Colonic mucosa (tissue), 4 donors: ENCODE data around the gene AUTS2. TPM values are rescaled to one million over a fixed set of nuclear protein-coding genes. Genes with fewer than 3 reads are reported as not detected.

Source experiments
- DNase-seq: peaks from one replicate; pipeline ENCODE4 v3.0.0-alpha.2; 2020
- H3K27ac ChIP-seq: fragments of 200-600 bp; one replicate; pipeline ENCODE4 v1.8.0; 2021
- H3K27me3 ChIP-seq: fragments of 200-600 bp; one replicate; pipeline ENCODE4 v1.8.0; 2021
- H3K36me3 ChIP-seq: fragments of 200-600 bp; one replicate; pipeline ENCODE4 v1.8.0; 2021
- H3K4me1 ChIP-seq: fragments of 200-600 bp; one replicate; pipeline ENCODE4 v1.8.0; 2021; ENCODE audit warnings: mild to moderate bottlenecking
- H3K4me3 ChIP-seq: fragments of 200-600 bp; one replicate; pipeline ENCODE4 v1.8.0; 2021
- H3K9ac ChIP-seq, 2 donors: one replicate each; pipeline ENCODE4 v1.7.0; 2013; ENCODE audit warnings: control low read depth in 2 of 2, low read depth in 2 of 2, low read length in 2 of 2
- H3K9me3 ChIP-seq: fragments of 200-600 bp; one replicate; pipeline ENCODE4 v1.8.0; 2021
- intact Hi-C: fragments of 100-400 bp; cut with DNase I; formaldehyde crosslinking; loops from one replicate; pipeline ENCODE4 v1.14.1; 2022
- total RNA-seq, 2 donors: library from RNA; stranded (reverse); fragmentation: NEBNext Ultra II Directional in 1 of 2; extraction: Animal tissue kit (Norgen Biotek cat#: 25700) in 1 of 2; gene quantifications; one replicate each; pipeline ENCODE4 v1.2.1, GENCODE V29; 2021
- TF ChIP-seq, protein P1 (sequence below): fragments of 200-600 bp; IDR thresholded peaks from one replicate; pipeline ENCODE4 v1.8.0; 2022; ENCODE audit warnings: antibody characterized with exemption, mild to moderate bottlenecking
- donor health status: healthy.
- donor health status: DM: no; HTN: no; CAD: no.
- donor health status: DM: no; HTN: no; CAD: no.

The AUTS2 gene
- total RNA-seq, 2 donors from 2014 or later, result 39.8 to 42.3 TPM

- TF ChIP-seq, protein P1, sequence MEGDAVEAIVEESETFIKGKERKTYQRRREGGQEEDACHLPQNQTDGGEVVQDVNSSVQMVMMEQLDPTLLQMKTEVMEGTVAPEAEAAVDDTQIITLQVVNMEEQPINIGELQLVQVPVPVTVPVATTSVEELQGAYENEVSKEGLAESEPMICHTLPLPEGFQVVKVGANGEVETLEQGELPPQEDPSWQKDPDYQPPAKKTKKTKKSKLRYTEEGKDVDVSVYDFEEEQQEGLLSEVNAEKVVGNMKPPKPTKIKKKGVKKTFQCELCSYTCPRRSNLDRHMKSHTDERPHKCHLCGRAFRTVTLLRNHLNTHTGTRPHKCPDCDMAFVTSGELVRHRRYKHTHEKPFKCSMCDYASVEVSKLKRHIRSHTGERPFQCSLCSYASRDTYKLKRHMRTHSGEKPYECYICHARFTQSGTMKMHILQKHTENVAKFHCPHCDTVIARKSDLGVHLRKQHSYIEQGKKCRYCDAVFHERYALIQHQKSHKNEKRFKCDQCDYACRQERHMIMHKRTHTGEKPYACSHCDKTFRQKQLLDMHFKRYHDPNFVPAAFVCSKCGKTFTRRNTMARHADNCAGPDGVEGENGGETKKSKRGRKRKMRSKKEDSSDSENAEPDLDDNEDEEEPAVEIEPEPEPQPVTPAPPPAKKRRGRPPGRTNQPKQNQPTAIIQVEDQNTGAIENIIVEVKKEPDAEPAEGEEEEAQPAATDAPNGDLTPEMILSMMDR, result no peak
- Histone ChIP-seq H3K27ac (no peak overlapping the region), H3K4me1 (no peaks in the 10 kb centered on the region)
Measured at GRCh38 chr7:70529914-70530585, 931.8 kb downstream of the AUTS2 start.

GRCh38 chr7:70533614-70534013, 935.3 kb downstream of the AUTS2 start:
- no peak overlapping the region for H3K9ac ChIP-seq

More at GRCh38 chr7:70529914-70530585, 931.8 kb downstream of the AUTS2 start:
- DNase-seq, result no peak
- Histone ChIP-seq H3K9me3 (no peaks in the 10 kb centered on the region), H3K27me3 (no peaks in the 10 kb centered on the region), H3K4me3 (no peak overlapping the region), H3K9ac (no peak overlapping the region), H3K36me3 (no peaks in the 10 kb centered on the region)
- intact Hi-C loops, result no loop called here

DNA sequence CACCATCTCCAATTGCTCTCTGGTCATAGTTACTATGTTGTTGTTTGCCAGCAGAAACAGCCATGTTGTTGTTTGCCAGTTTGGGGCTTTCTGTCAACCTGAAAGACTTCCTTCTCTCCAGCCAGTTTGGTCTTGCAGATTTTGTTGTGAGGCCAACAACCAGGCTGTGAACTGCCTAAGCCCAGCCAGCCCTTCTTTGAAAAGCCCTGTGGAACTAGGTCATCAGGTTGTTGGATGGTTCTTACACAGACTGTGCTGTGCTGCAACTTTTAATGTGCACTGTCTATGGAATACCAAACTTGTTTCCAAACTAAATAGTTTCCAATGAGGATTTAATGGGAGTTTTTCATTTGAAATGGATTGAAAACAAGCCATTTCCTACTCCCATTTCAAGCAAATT, 940.9 kb downstream of the AUTS2 start:
- H3K9ac ChIP-seq, result no peak overlapping the region
- H3K9me3 ChIP-seq, result no peaks in the 10 kb centered on the region
- H3K4me1 ChIP-seq, result no peaks in the 10 kb centered on the region
- no peaks in the 10 kb centered on the region for H3K36me3 ChIP-seq
- no peak for DNase-seq
- H3K27me3 ChIP-seq, result no peaks in the 10 kb centered on the region
- no peak overlapping the region for H3K4me3 ChIP-seq
- intact Hi-C loops, result no loop called here
- TF ChIP-seq, protein P1, result no peak
- no peak overlapping the region for H3K27ac ChIP-seq

More at GRCh38 chr7:70533614-70534013, 935.3 kb downstream of the AUTS2 start:
- Histone ChIP-seq H3K27me3 (no peaks in the 10 kb centered on the region), H3K4me3 (no peak overlapping the region), H3K4me1 (no peaks in the 10 kb centered on the region), H3K36me3 (no peaks in the 10 kb centered on the region), H3K9me3 (no peaks in the 10 kb centered on the region), H3K27ac (no peak overlapping the region)
- TF ChIP-seq, protein P1, result no peak
- intact Hi-C loops, result no loop called here
- DNase-seq, result no peak

DNA sequence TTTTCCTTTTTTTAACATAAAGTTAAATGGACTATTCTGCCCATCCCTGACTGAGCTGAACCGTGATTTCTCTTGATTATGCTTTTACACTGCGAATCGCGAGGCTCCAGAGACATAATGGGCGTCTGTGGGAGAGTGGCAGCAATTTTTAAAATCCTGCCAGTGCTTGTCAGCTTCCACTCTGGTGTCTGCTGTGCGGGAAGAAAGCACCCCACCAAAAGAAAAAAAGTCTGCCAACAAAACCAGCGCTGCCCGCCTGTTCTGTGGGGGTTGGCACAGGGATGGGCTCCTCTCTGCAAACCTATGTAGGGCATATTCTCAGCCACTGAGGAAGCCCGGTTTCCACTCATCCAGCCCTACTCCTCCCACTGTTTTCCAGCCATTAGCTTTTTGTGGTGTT, 941.3 kb downstream of the AUTS2 start:
- H3K4me3 ChIP-seq, result no peak overlapping the region
- H3K4me1 ChIP-seq, result no peaks in the 10 kb centered on the region
- no peak for DNase-seq
- intact Hi-C loops, result no loop called here
- no peak overlapping the region for H3K27ac ChIP-seq
- no peaks in the 10 kb centered on the region for H3K9me3 ChIP-seq
- H3K36me3 ChIP-seq, result no peaks in the 10 kb centered on the region
- H3K27me3 ChIP-seq, result no peaks in the 10 kb centered on the region
- H3K9ac ChIP-seq, result no peak overlapping the region
- TF ChIP-seq, protein P1, result no peak

DNA sequence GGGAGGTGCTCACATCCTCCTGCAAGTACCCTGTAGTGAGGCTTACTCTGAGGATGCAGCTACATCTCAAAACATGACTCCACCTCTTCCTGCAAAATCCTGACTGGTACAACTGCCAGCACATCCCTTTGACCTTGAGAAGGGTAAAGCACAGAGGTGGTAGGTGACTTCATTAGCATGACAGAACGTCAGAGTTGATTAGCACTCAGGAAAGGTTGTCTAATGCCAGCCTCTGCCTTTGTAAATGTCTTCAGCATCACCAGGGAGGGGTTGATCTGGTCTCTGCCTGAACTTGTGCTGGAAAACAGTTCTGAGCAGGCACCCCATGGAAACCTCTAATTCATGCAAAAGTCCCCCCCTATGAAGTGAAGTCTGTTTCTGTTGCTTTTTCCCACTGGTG, 942.4 kb downstream of the AUTS2 start:
- TF ChIP-seq, protein P1, result no peak
- Histone ChIP-seq H3K4me3 (no peak overlapping the region), H3K9me3 (no peaks in the 10 kb centered on the region), H3K27me3 (no peaks in the 10 kb centered on the region), H3K27ac (no peak overlapping the region), H3K36me3 (no peaks in the 10 kb centered on the region), H3K9ac (no peak overlapping the region), H3K4me1 (no peaks in the 10 kb centered on the region)
- intact Hi-C loops, result no loop called here
- DNase-seq, result no peak
